Caco-2 (cell line): Measurements from ENCODE around the gene TARM1. TPM values are rescaled to one million over a fixed set of nuclear protein-coding genes. Genes with fewer than 3 reads are reported as not detected.

Experiments
- BruUV-seq: library from RNA; stranded (reverse); fragments of 400-500 nt; replicated peaks from 2 replicates; lab custom pipeline; 2021; lab: Mats Ljungman, UMichigan
- CTCF ChIA-PET: fragments of 300-600 bp; sonication (Branson Sonifier 250); formaldehyde crosslinking; loops from one replicate; lab custom pipeline; 2022; ENCODE audit warnings: antibody characterized with exemption; lab: Charles Lee
- POLR2A ChIA-PET: fragments of 300-600 bp; sonication (Branson Sonifier 250); formaldehyde crosslinking; loops from one replicate; lab custom pipeline; 2022; ENCODE audit warnings: antibody characterized with exemption; lab: Charles Lee
- DNase-seq, 2 experiments: peaks; one replicate each; pipeline versions ENCODE4 v3.0.0 to v3.0.0-alpha.2; 2020 to 2022
- H3K27me3 ChIP-seq: replicated peaks from 2 replicates; pipeline ENCODE4 v1.6.0; 2011; ENCODE audit warnings: low read length; ENCODE audit not compliant: control insufficient read depth, insufficient read depth
- H3K36me3 ChIP-seq: 2 replicates; pipeline ENCODE4 v1.5.1; 2011; ENCODE audit warnings: low read length; ENCODE audit not compliant: control insufficient read depth, insufficient read depth
- H3K4me1 ChIP-seq: fragments of 250-450 bp; sonication (Bioruptor Pico); 2 replicates; pipeline ENCODE4 v1.5.1; 2020; ENCODE audit warnings: mild to moderate bottlenecking
- H3K4me3 ChIP-seq: 2 replicates; pipeline ENCODE4 v1.5.1; 2011; ENCODE audit warnings: low read depth, mild to moderate bottlenecking, control low read depth, low read length
- H3K9me3 ChIP-seq: fragments of 250-450 bp; sonication (Bioruptor Pico); 2 replicates; pipeline ENCODE4 v1.5.1; 2020; ENCODE audit warnings: mild to moderate bottlenecking, moderate library complexity
- H3K27ac Mint-ChIP-seq: one replicate; pipeline ENCODE4 v1.8.0; 2022; ENCODE audit warnings: mixed read lengths; ENCODE audit not compliant: unreplicated experiment
- H3K27me3 Mint-ChIP-seq: one replicate; pipeline ENCODE4 v1.8.0; 2022; ENCODE audit warnings: mixed read lengths; ENCODE audit not compliant: insufficient read depth, unreplicated experiment
- H3K36me3 Mint-ChIP-seq: one replicate; pipeline ENCODE4 v1.8.0; 2022; ENCODE audit warnings: mild to moderate bottlenecking, mixed read lengths; ENCODE audit not compliant: insufficient read depth, unreplicated experiment
- H3K4me1 Mint-ChIP-seq: one replicate; pipeline ENCODE4 v1.8.0; 2022; ENCODE audit warnings: low read depth, mixed read lengths; ENCODE audit not compliant: unreplicated experiment
- H3K4me3 Mint-ChIP-seq: one replicate; pipeline ENCODE4 v1.8.0; 2022; ENCODE audit warnings: mild to moderate bottlenecking, moderate library complexity, mixed read lengths; ENCODE audit not compliant: unreplicated experiment
- H3K9me3 Mint-ChIP-seq: one replicate; pipeline ENCODE4 v1.8.0; 2022; ENCODE audit warnings: mixed read lengths; ENCODE audit not compliant: unreplicated experiment
- CTCF ChIP-seq, 2 experiments: fragments of 200-600 bp in 1 of 2; IDR thresholded peaks; 1 replicate in 1 of 2; 2 replicates in 1 of 2; pipeline versions ENCODE4 v1.5.1 to v1.8.0; 2011 to 2022; ENCODE audit warnings: antibody characterized with exemption in 1 of 2, control low read depth in 1 of 2, inconsistent platforms in 1 of 2, low read depth in 1 of 2, low read length in 1 of 2, mild to moderate bottlenecking in 1 of 2, moderate library complexity in 1 of 2; ENCODE audit not compliant: insufficient read depth in 1 of 2, severe bottlenecking in 1 of 2, unreplicated experiment in 1 of 2
- intact Hi-C: fragments of 100-400 bp; cut with micrococcal nuclease; formaldehyde crosslinking; loops from one replicate; pipeline ENCODE4 v1.10.0; 2022; ENCODE audit not compliant: unreplicated experiment
- total RNA-seq: library from RNA; stranded (reverse); gene quantifications from 2 replicates; pipeline ENCODE4 v1.2.3, GENCODE V29; 2022

The TARM1 gene
- total RNA-seq, 1 experiment from 2014 or later: not detected

DNA sequence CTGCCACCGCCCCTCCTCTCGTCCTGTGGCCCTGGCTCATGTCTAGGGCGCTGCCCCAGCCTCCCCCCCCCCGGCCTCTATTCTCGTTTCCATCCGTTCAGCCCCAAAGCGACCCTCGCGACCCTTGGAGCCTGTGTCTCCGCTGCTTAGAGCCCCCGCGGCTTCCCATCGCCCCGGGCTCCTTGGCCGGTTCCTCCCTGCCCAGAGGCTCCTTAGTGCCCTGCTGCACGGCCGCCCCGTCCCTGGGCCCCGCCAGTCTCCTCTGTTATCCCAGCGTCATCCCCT is 47.2 kb upstream of the TARM1 start:
- H3K4me3 ChIP-seq: no peak overlapping the region
- H3K9me3 ChIP-seq: no peaks in the 10 kb centered on the region
- intact Hi-C loops: no loop called here
- DNase-seq: no peak
- no peaks in the 10 kb centered on the region for H3K9me3 Mint-ChIP-seq
- no peak overlapping the region for H3K27ac Mint-ChIP-seq
- H3K27me3 Mint-ChIP-seq: no peaks in the 10 kb centered on the region
- H3K36me3 ChIP-seq: peaks cover 3% of the 10 kb centered on the region; the same call in 1 of the 2 replicates
- H3K4me1 ChIP-seq: no peaks in the 10 kb centered on the region
- H3K4me3 Mint-ChIP-seq: no peak overlapping the region
- no peak for TF ChIP-seq CTCF (IDR thresholded peaks at IDR 0.05; ENCODE audit: insufficient read depth in 1 of 2, low read depth in 1 of 2, low read length in 1 of 2, severe bottlenecking in 1 of 2, unreplicated experiment in 1 of 2)
- BruUV-seq: no TSS peak
- ChIA-PET POLR2A (no interaction called here), CTCF (no interaction called here)
- no peaks in the 10 kb centered on the region for H3K27me3 ChIP-seq
- no peaks in the 10 kb centered on the region for H3K4me1 Mint-ChIP-seq
- H3K36me3 Mint-ChIP-seq: peaks cover 36% of the 10 kb centered on the region

DNA sequence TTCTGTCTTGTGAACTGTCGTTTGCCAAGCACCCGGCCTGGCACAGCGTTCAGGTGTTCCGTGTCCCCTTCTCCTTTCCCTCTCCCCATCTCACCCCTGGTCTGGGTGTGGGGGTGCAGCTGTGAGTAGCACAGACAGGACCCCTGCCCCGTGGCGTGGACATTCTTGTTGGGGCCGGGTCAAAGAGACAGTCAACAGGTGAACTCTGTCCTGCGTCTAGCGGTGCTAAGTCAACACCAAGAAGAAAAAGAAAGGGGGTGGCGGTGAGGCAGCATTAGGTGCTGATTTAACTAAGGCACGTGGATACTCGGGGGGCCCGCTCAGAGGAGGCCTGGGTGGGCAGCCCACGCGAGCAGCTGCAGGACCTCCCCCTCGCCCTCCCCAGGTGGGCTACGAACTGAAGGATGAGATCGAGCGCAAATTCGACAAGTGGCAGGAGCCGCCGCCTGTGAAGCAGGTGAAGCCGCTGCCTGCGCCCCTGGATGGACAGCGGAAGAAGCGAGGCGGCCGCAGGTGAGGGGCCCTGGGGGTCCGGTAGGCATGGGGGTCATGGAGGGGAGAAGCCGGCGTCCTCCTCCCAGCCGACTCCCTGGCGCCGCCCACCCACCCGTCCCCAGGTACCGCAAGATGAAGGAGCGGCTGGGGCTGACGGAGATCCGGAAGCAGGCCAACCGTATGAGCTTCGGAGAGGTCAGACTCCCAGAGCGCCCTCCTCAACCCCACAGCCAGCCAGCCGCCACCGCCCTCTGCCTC is 46.7 kb upstream of the TARM1 start:
- POLR2A ChIA-PET: no interaction called here
- CTCF ChIA-PET: no interaction called here
- Mint-ChIP-seq H3K36me3 (peaks cover 41% of the 10 kb centered on the region), H3K4me3 (no peak overlapping the region), H3K27ac (no peak overlapping the region), H3K9me3 (no peaks in the 10 kb centered on the region), H3K4me1 (no peaks in the 10 kb centered on the region), H3K27me3 (no peaks in the 10 kb centered on the region)
- Histone ChIP-seq H3K27me3 (no peaks in the 10 kb centered on the region), H3K36me3 (peaks cover 3% of the 10 kb centered on the region; the same call in 1 of the 2 replicates), H3K4me3 (no peak overlapping the region), H3K4me1 (no peaks in the 10 kb centered on the region), H3K9me3 (no peaks in the 10 kb centered on the region)
- no peak for DNase-seq
- intact Hi-C loops: no loop called here
- TF ChIP-seq CTCF (IDR thresholded peaks at IDR 0.05; ENCODE audit: insufficient read depth in 1 of 2, low read depth in 1 of 2, low read length in 1 of 2, severe bottlenecking in 1 of 2, unreplicated experiment in 1 of 2): no peak
- no TSS peak for BruUV-seq

GRCh38 chr19:54125713-54126112 is 44.5 kb upstream of the TARM1 start:
- BruUV-seq: no TSS peak
- H3K36me3 Mint-ChIP-seq: peaks cover 48% of the 10 kb centered on the region
- intact Hi-C loops: no loop called here
- ChIA-PET CTCF (no interaction called here), POLR2A (no interaction called here)
- no peak overlapping the region for H3K27ac Mint-ChIP-seq
- Histone ChIP-seq H3K9me3 (no peaks in the 10 kb centered on the region), H3K27me3 (no peaks in the 10 kb centered on the region), H3K36me3 (peaks cover 3% of the 10 kb centered on the region; the same call in 1 of the 2 replicates), H3K4me3 (no peak overlapping the region), H3K4me1 (no peaks in the 10 kb centered on the region)
- H3K27me3 Mint-ChIP-seq: no peaks in the 10 kb centered on the region
- no peak for TF ChIP-seq CTCF (IDR thresholded peaks at IDR 0.05; ENCODE audit: insufficient read depth in 1 of 2, low read depth in 1 of 2, low read length in 1 of 2, severe bottlenecking in 1 of 2, unreplicated experiment in 1 of 2)
- DNase-seq: no peak
- H3K9me3 Mint-ChIP-seq: no peaks in the 10 kb centered on the region
- H3K4me3 Mint-ChIP-seq: no peak overlapping the region
- H3K4me1 Mint-ChIP-seq: no peaks in the 10 kb centered on the region
